GM12864 (cell line): ENCODE measurements around the gene TGIF1.
"Not testable (repeated sequence)": the region's sequence is repeated elsewhere in the genome, so short reads cannot be mapped to it uniquely, and the experiment has no call there.

ENCODE experiments used
- DNase-seq: peaks from one replicate; pipeline ENCODE4 v3.0.0-alpha.2; 2011; ENCODE audit warnings: low read depth
- H3K4me3 ChIP-seq: 2 replicates; pipeline ENCODE4 v1.5.1; 2011; ENCODE audit warnings: mild to moderate bottlenecking, low read depth, low read length, control low read depth
- CTCF ChIP-seq: IDR thresholded peaks from 2 replicates; pipeline ENCODE4 v1.5.1; 2011; ENCODE audit warnings: low read depth, mild to moderate bottlenecking, moderate library complexity, low read length, control low read depth, inconsistent platforms; ENCODE audit errors: missing control alignments

The TGIF1 gene

GRCh38 chr18:3409811-3410210 is 40.2 kb upstream of the TGIF1 start:
- no peak overlapping the region for H3K4me3 ChIP-seq
- no peak for TF ChIP-seq CTCF
- no peak for DNase-seq

GRCh38 chr18:3410273-3410672 is 39.7 kb upstream of the TGIF1 start:
- H3K4me3 ChIP-seq, result no peak overlapping the region
- DNase-seq, result no peak
- no peak for TF ChIP-seq CTCF

- H3K4me3 ChIP-seq, DNase-seq: not testable (repeated sequence)
These were observed 39.1 kb upstream of the TGIF1 start for GRCh38 chr18:3410876-3411275.

GRCh38 chr18:3411327-3411726 is 38.6 kb upstream of the TGIF1 start:
- H3K4me3 ChIP-seq, result no peak overlapping the region
- no peak for TF ChIP-seq CTCF
- no peak for DNase-seq

GRCh38 chr18:3411854-3412268 is 38.1 kb upstream of the TGIF1 start:
- no peak for DNase-seq
- H3K4me3 ChIP-seq, result no peak overlapping the region
- TF ChIP-seq CTCF, result no peak

- DNase-seq, H3K4me3 ChIP-seq: not testable (repeated sequence)
These were observed 37.4 kb upstream of the TGIF1 start for GRCh38 chr18:3412528-3412927.

GRCh38 chr18:3415110-3415509 is 34.9 kb upstream of the TGIF1 start:
- no peak for TF ChIP-seq CTCF
- H3K4me3 ChIP-seq, result no peak overlapping the region
- DNase-seq, result no peak

- no peak for DNase-seq
- no peak overlapping the region for H3K4me3 ChIP-seq
- no peak for TF ChIP-seq CTCF
These were observed 31.9 kb upstream of the TGIF1 start for GRCh38 chr18:3418083-3418482.
